ENCODE data around the gene CHST15. TPM values are rescaled to one million over a fixed set of nuclear protein-coding genes. Genes with fewer than 3 reads are reported as not detected.

The CHST15 gene
- total and polyA plus RNA-seq, 2 of the 4 experiments (the other 2 are of a cell fraction): 0.14 to 0.18 TPM

- 75% methylated on average over 7 of the region's 12 CpGs; no CpG with 5 or more reads in 1 of the 2 experiments for WGBS, 2 experiments (ENCODE audit: extremely low coverage in 2 of 2, insufficient read length in 1 of 2)
- no peak overlapping the region for H4K5ac ChIP-seq (ENCODE audit: low read depth, low read length)
- H2BK5ac ChIP-seq (ENCODE audit: low read depth, low read length, poor library complexity, severe bottlenecking): no peak overlapping the region
- H3K18ac ChIP-seq (ENCODE audit: low read depth, low read length): no peak overlapping the region
- no peak overlapping the region for H3K27ac ChIP-seq (ENCODE audit: insufficient read depth, low read length)
- CTCF ChIA-PET: no interaction called here
- in situ Hi-C loops (cut with MboI; ENCODE audit: low sequenced_read_pairs): no loop called here
- no peak overlapping the region for H2AK5ac ChIP-seq (ENCODE audit: low read depth, low read length)
- H3K4me2 ChIP-seq (ENCODE audit: low read depth, low read length): no peak overlapping the region
- H3K4ac ChIP-seq (ENCODE audit: low read depth, low read length): no peak overlapping the region
- no peak overlapping the region for H3K9ac ChIP-seq (ENCODE audit: low read depth, low read length)
- no peaks in the 10 kb centered on the region for H4K20me1 ChIP-seq (ENCODE audit: insufficient read depth, low read length)
- no TSS peak for BruUV-seq (replicated peaks)
- H2BK15ac ChIP-seq (ENCODE audit: low read depth, low read length): no peak overlapping the region
- no peak overlapping the region for H2AFZ ChIP-seq (replicated peaks; ENCODE audit: low read length, poor library complexity)
- no peak overlapping the region for H4K91ac ChIP-seq (ENCODE audit: insufficient read depth, low read depth, low read length)
- no peaks in the 10 kb centered on the region for H3K36me3 ChIP-seq (ENCODE audit: control insufficient read depth, insufficient read depth, low read length)
- no peak for TF ChIP-seq CEBPB (IDR thresholded peaks at IDR 0.05; ENCODE audit: low read depth, low read length)
- no peak overlapping the region for H3K4me3 ChIP-seq (ENCODE audit: insufficient read depth, low read depth, low read length)
- H3K14ac ChIP-seq (replicated peaks; ENCODE audit: low read depth, low read length): no peak overlapping the region
- H3K4me1 ChIP-seq (ENCODE audit: control insufficient read depth, insufficient read depth, low read length): no peaks in the 10 kb centered on the region
- POLR2A ChIA-PET (ENCODE audit: unreplicated experiment): no interaction called here
- no peak overlapping the region for H4K8ac ChIP-seq (ENCODE audit: low read depth in 2 of 2, low read length in 2 of 2)
- no peak for DNase-seq
- H2BK20ac ChIP-seq (ENCODE audit: low read depth, low read length): no peak overlapping the region
- H2AK9ac ChIP-seq (replicated peaks; ENCODE audit: low read depth, low read length, poor library complexity): no peak overlapping the region
- dilution Hi-C loops (cut with HindIII; ENCODE audit: low sequenced_read_pairs, unreplicated experiment): no loop called here
- H3K23ac ChIP-seq (ENCODE audit: low read depth, low read length): no peak overlapping the region
- no peak overlapping the region for H2BK120ac ChIP-seq (ENCODE audit: low read depth, low read length)
- H3K79me1 ChIP-seq (ENCODE audit: low read depth in 1 of 2, low read length in 2 of 2): no peaks in the 10 kb centered on the region
- intact Hi-C loops (cut with micrococcal nuclease): no loop called here
- no peaks in the 10 kb centered on the region for H3K9me1 ChIP-seq (ENCODE audit: insufficient read depth, low read length)
- H3K56ac ChIP-seq (ENCODE audit: extremely low read depth, insufficient read depth, low read length): no peak overlapping the region
- H3K9me3 ChIP-seq (ENCODE audit: control insufficient read depth, insufficient read depth, low read length): peaks cover 2% of the 10 kb centered on the region; the same call in 1 of the 2 replicates
- no peaks in the 10 kb centered on the region for H3K27me3 ChIP-seq (ENCODE audit: control insufficient read depth, insufficient read depth, low read length)
- no peak for ATAC-seq (ENCODE audit: low read depth)
Observed at GRCh38 chr10:124077208-124077993, 16.0 kb downstream of the CHST15 start.

All from IMR-90 (cell line).